Skin of body (tissue), 3 donors: Measurements from ENCODE around the gene C3orf52. TPM values are rescaled to one million over a fixed set of nuclear protein-coding genes. Genes with fewer than 3 reads are reported as not detected.

Source experiments
- DNase-seq: peaks from one replicate; lab custom pipeline; 2025; lab: John Stamatoyannopoulos, UW
- small RNA-seq: library from RNA; depleted of rRNA; stranded (forward); fragments of <200 nt; gene quantifications from one replicate; pipeline ENCODE3, GENCODE V24; 2014; ENCODE audit warnings: low replicate concordance
- total RNA-seq: library from RNA; depleted of rRNA; stranded (reverse); fragments of >200 nt; gene quantifications from one replicate; pipeline ENCODE4 v1.2.3, GENCODE V29; 2014

C3orf52 gene
- total RNA-seq, 1 donor from 2014 or later, result 12.9 TPM

- peak; percentile 63 for DNase-seq
Measured at GRCh38 chr3:112134335-112135124, 48.3 kb downstream of the C3orf52 start.

DNA sequence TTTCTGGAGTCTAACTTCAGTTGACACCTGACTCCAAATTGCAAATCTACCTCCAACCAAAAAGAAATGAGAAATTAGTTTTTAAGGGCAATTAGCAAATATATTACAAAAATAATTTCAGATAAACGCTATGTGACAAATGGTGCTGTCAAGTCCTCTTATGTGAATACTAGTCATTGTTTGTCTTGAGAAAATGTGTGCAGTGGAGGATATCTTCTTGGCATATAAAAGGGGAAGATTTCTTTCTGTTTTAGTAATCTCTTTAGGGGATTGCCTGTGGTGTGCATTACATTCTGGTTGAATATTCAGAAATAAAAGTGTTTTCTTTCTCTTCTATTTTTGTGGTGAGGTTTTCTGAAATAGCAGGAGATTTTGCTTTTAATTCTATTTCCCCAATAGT, 49.9 kb downstream of the C3orf52 start:
- DNase-seq, result peak; percentile 14

DNA sequence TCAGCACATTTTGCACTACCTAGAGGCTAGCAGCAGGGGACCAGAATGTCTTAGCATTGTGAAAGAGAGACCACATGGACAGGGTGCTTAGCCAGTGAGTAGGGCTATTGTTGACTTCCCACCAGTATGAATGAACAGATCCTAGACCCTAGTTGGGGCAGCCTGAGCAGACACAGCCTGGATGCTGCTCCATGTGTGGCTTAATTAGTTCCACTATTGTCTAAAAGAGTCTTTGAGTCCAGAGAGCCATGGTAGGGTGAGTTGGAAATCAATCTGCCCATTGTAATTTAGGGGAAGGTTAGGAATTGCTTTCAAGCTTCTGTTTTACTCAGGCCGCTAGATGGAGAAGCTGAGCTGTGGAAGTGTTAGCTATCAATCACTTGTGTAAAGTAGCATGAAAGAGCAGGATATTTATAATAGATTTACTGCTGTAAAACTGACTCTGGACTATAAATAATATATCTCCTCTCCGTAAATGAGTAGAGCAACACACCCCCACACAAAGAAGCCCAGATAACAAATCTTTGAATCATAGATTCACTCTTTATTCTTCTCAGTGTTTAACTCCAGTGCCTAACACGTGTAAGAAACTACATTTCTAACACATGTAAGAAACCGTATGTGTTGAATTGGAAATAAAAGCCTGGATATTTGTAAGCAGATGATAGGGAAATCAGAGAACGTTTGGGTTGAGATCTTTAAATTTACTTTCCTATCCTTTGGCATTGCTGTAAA, 50.9 kb downstream of the C3orf52 start:
- peak; percentile 32 for DNase-seq

DNA sequence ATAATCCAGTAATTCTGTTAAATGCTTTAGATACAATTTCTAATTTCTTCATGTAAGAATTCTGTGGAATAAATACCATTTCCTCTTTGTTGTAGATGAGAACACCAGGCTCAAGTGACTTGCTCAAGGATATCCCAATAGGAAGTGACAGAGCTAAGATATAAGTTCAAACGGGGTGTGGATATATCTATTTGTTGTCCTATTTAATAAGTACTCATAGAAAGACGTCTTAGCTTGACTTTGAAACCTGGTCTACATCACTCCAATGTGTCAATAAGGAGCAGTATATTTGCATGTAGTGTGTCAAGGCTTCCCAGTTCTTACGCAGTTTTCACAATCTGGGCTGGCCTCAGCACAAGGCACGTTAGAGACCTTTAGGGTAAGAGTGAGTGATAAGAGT, 51.6 kb downstream of the C3orf52 start:
- no peak for DNase-seq

DNA sequence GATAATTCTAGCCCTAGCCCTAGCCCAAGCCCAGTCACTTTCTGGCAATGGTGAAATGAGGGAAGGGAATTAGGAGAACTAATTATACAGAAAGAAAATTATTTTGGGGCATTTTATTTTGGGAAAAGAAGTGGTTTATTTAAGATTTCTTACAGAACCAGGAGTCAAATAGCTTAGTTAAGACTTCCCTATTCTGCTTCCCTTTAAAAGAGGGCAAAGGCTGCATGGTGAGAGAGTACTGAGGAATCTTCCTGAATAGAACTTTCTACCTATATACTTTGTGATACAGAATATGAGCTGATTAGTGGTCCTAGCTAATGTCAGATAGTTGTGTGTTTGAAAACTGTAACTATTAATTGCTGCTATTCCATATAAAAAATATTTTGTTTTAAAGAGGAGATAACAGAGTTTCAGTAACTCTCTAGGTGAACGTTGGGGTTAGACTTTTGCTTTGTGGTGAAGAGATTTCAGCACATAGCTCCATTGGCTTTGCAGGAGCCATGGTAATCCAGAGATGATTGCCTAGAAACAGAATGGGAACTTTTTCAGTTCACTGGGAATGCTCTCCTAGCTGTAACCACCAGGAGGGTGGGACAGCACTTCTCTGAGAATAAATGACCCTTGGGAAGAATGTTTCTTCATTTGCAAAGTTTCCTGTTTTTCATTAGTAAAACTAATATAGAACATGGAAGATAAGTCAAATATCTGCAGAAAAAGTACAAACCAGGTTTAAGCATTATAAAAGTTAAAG, 52.2 kb downstream of the C3orf52 start:
- DNase-seq, result no peak

GRCh38 chr3:112140584-112140983, 54.4 kb downstream of the C3orf52 start:
- no peak for DNase-seq

DNA sequence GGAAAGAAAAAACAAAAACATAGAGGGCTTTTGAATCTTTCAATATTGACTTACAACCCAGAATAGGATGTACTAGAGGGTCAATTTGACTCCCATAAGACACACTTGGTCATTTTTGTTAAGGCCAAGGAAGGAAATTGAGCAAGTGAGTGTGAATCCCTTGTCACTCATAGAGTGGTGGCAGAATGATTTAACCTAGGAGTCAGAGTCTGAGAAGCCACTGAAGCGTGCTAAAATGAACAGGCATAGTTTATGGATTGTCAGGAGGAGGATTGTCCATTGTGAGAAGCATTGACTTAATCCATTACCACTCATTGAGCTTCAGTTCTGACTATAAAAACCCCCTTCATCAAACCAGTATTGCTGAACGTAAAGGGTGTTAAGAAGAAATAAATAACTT, 55.1 kb downstream of the C3orf52 start:
- DNase-seq, result no peak

- DNase-seq, result no peak
Measured at GRCh38 chr3:112143251-112143650, 57.1 kb downstream of the C3orf52 start.

DNA sequence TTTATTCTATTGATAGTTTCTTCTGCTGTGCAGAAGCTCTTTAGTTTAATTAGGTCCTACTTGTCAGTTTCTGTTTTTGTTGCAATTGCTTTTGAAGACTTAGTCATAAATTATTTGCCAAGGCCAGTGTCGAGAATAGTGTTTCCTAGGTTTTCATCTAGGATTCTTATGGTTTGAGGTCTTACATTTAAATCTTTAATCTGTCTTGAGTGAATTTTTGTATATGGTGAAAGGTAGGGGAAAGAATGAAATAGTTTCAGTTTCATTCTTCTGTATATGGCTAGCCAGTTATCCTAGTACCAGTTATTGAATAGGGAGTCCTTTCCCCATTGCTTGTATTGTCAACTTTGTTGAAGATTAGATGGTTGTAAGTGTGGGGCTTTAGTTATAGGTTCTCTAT, 57.5 kb downstream of the C3orf52 start:
- no peak for DNase-seq

DNA sequence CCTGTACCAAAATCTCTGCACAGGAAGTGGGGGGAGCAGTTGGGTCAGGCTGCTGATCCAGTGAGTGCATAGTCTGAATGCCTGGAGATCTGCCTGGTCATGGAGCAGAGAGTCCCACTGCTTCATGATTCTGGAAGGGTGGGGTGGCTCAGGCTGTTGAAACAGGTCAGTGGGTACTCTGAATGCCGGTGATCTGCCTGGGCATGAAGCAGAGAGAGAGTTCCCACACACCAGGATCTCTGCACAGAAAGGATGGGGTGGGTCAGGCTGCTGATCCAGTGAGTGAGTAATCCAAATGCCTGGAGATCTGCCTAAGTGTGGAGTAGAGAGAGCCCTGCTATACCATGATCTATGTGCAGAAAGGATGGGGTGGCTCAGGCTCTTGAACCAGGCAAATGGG, 62.9 kb downstream of the C3orf52 start:
- DNase-seq, result no peak

DNA sequence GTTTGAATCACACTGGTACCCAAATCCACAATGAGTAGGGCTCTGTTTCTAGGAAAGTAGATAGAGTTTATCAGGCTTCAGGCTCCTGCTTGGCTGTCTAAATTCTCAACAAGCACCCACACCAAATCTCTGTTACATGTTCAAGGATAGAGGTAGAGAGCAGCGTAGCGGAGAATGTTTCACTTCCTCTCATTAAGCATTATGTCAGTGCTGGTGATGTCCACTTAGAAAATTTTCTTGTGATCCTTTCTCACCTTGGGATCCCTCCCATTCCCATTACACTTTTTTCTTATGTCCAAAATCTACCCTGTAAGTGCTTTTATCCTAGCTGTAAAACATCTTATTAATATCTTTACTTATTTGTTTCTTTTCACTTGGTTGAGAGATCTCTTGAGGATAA, 81.6 kb downstream of the C3orf52 start:
- no peak for DNase-seq

Small RNAs within 50 kb of the gene (small RNA-seq; reads per million reads assigned to genes)
- gene MIR567, result not detected

Other genes with a start within 250 kb of the C3orf52 start
- gene PHLDB2, start 227.1 kb upstream of the C3orf52 start, total RNA-seq, result 92.0 TPM
- 46.2 TPM for gene ABHD10, start 107.4 kb upstream of the C3orf52 start, total RNA-seq
- 1.9 TPM for gene TAGLN3, start 87.5 kb upstream of the C3orf52 start, total RNA-seq
- not detected for gene TMPRSS7, start 51.7 kb upstream of the C3orf52 start, total RNA-seq
- gene GCSAM, start 46.9 kb downstream of the C3orf52 start, total RNA-seq, result 1.2 TPM
- 0.89 TPM for gene SLC9C1, start 207.8 kb downstream of the C3orf52 start, total RNA-seq
- 12.2 TPM for gene CD200, start 246.8 kb downstream of the C3orf52 start, total RNA-seq